ENCODE measurements around the gene TMC8.

- TF ChIP-seq, protein P1, sequence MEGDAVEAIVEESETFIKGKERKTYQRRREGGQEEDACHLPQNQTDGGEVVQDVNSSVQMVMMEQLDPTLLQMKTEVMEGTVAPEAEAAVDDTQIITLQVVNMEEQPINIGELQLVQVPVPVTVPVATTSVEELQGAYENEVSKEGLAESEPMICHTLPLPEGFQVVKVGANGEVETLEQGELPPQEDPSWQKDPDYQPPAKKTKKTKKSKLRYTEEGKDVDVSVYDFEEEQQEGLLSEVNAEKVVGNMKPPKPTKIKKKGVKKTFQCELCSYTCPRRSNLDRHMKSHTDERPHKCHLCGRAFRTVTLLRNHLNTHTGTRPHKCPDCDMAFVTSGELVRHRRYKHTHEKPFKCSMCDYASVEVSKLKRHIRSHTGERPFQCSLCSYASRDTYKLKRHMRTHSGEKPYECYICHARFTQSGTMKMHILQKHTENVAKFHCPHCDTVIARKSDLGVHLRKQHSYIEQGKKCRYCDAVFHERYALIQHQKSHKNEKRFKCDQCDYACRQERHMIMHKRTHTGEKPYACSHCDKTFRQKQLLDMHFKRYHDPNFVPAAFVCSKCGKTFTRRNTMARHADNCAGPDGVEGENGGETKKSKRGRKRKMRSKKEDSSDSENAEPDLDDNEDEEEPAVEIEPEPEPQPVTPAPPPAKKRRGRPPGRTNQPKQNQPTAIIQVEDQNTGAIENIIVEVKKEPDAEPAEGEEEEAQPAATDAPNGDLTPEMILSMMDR (conservative IDR thresholded peaks at IDR 0.05 in 1 of 2, IDR thresholded peaks at IDR 0.05 in 1 of 2; ENCODE audit: extremely low read depth in 1 of 2, insufficient read depth in 1 of 2, low read depth in 1 of 2, low read length in 2 of 2), result no peak
- no peak for TF ChIP-seq EZH2 (IDR thresholded peaks at IDR 0.05; ENCODE audit: borderline replicate concordance, low read length)
Observed at GRCh38 chr17:78111016-78111726, 19.4 kb upstream of the TMC8 start.

Measured in mammary epithelial cell (primary cell).